CD14-positive monocyte (primary cell): Measurements from ENCODE around the gene GEN1. TPM values are rescaled to one million over a fixed set of nuclear protein-coding genes. Genes with fewer than 3 reads are reported as not detected.

Source experiments
- DNase-seq, 3 donors: peaks; one replicate each; pipeline ENCODE4 v3.0.0-alpha.2; 2011 to 2022
- H2AFZ ChIP-seq: 2 replicates; pipeline ENCODE4 v1.6.0; 2012; ENCODE audit warnings: mild to moderate bottlenecking, low read depth, low read length, inconsistent platforms; ENCODE audit not compliant: insufficient read depth, poor library complexity, severe bottlenecking
- H3K27ac ChIP-seq, 2 donors: 1 replicate in 1 of 2; 2 replicates in 1 of 2; pipeline ENCODE4 v1.5.1; 2012 to 2013; ENCODE audit warnings: low read length in 2 of 2, control low read depth in 1 of 2, inconsistent platforms in 1 of 2, low read depth in 1 of 2, mild to moderate bottlenecking in 1 of 2
- H3K27me3 ChIP-seq, 2 donors: one replicate each; pipeline versions ENCODE4 v1.6.0 to v1.6.1; 2011 to 2013; ENCODE audit warnings: low read length in 2 of 2; ENCODE audit not compliant: control insufficient read depth in 2 of 2, insufficient read depth in 2 of 2
- H3K36me3 ChIP-seq, 2 donors: replicated peaks in 1 of 2; 1 replicate in 1 of 2; 2 replicates in 1 of 2; pipeline versions ENCODE4 v1.5.1 to v1.6.1; 2012 to 2013; ENCODE audit warnings: low read length in 2 of 2, control low read depth in 1 of 2, inconsistent platforms in 1 of 2, mild to moderate bottlenecking in 1 of 2; ENCODE audit not compliant: insufficient read depth in 2 of 2, control insufficient read depth in 1 of 2
- H3K4me1 ChIP-seq, 2 donors: 1 replicate in 1 of 2; 2 replicates in 1 of 2; pipeline versions ENCODE4 v1.5.1 to v1.6.1; 2012 to 2013; ENCODE audit warnings: low read length in 2 of 2, control low read depth in 1 of 2, inconsistent platforms in 1 of 2, mild to moderate bottlenecking in 1 of 2, moderate library complexity in 1 of 2; ENCODE audit not compliant: insufficient read depth in 2 of 2, control insufficient read depth in 1 of 2
- H3K4me2 ChIP-seq: replicated peaks from 2 replicates; pipeline ENCODE3; 2012; ENCODE audit warnings: low read length, moderate library complexity, mild to moderate bottlenecking; ENCODE audit not compliant: poor library complexity, severe bottlenecking; ENCODE audit errors: extremely low read depth
- H3K4me3 ChIP-seq, 3 experiments: fragments of 200-600 bp in 1 of 3; sonication (generic) in 1 of 3; replicated peaks in 1 of 3; 1 replicate in 2 of 3; 2 replicates in 1 of 3; pipeline ENCODE4 v1.5.1; 2011 to 2013; ENCODE audit warnings: low read length in 3 of 3, mild to moderate bottlenecking in 3 of 3, control low read depth in 2 of 3, low read depth in 2 of 3, inconsistent platforms in 1 of 3, moderate library complexity in 1 of 3
- H3K79me2 ChIP-seq: 2 replicates; pipeline ENCODE4 v1.6.0; 2012; ENCODE audit warnings: mild to moderate bottlenecking, control low read depth, inconsistent platforms, low read length, moderate library complexity; ENCODE audit not compliant: insufficient read depth
- H3K9ac ChIP-seq: 2 replicates; pipeline ENCODE4 v1.6.0; 2017; ENCODE audit warnings: low read length, mild to moderate bottlenecking; ENCODE audit not compliant: insufficient read depth, poor library complexity, severe bottlenecking
- H3K9me3 ChIP-seq, 2 donors: replicated peaks in 1 of 2; 1 replicate in 1 of 2; 2 replicates in 1 of 2; pipeline versions ENCODE4 v1.5.1 to v1.6.1; 2012 to 2013; ENCODE audit warnings: low read length in 2 of 2, control low read depth in 1 of 2; ENCODE audit not compliant: control insufficient read depth in 1 of 2, insufficient read depth in 1 of 2
- H4K20me1 ChIP-seq: 2 replicates; pipeline ENCODE4 v1.6.0; 2012; ENCODE audit warnings: mild to moderate bottlenecking, low read length, control low read depth, moderate library complexity; ENCODE audit not compliant: insufficient read depth
- H3K27ac Mint-ChIP-seq, 7 donors: one replicate each; pipeline ENCODE4 v1.8.0; 2020; ENCODE audit warnings: mild to moderate bottlenecking in 7 of 7, mixed read lengths in 7 of 7, moderate library complexity in 6 of 7, inconsistent platforms in 2 of 7
- H3K27me3 Mint-ChIP-seq, 3 donors: one replicate each; pipeline ENCODE4 v1.8.0; 2021 to 2022; ENCODE audit warnings: low read depth in 3 of 3, mild to moderate bottlenecking in 3 of 3, mixed read lengths in 3 of 3, moderate library complexity in 3 of 3, inconsistent platforms in 1 of 3
- H3K36me3 Mint-ChIP-seq, 2 donors: one replicate each; pipeline ENCODE4 v1.8.0; 2020; ENCODE audit warnings: mixed read lengths in 2 of 2, inconsistent platforms in 1 of 2, mild to moderate bottlenecking in 1 of 2
- H3K4me1 Mint-ChIP-seq: one replicate; pipeline ENCODE4 v1.8.0; 2020; ENCODE audit warnings: mild to moderate bottlenecking, mixed read lengths
- H3K4me3 Mint-ChIP-seq, 2 donors: one replicate each; pipeline ENCODE4 v1.8.0; 2020; ENCODE audit warnings: mild to moderate bottlenecking in 2 of 2, mixed read lengths in 2 of 2, moderate library complexity in 1 of 2
- H3K9me3 Mint-ChIP-seq, 7 donors: one replicate each; pipeline ENCODE4 v1.8.0; 2020 to 2022; ENCODE audit warnings: mixed read lengths in 7 of 7, mild to moderate bottlenecking in 6 of 7, moderate library complexity in 6 of 7, inconsistent platforms in 2 of 7
- WGBS: methylation state at CpG from one replicate; pipeline ENCODE4 v1.1.5; 2013; ENCODE audit warnings: missing lambda C conversion rate; ENCODE audit not compliant: insufficient coverage; 5-methylcytosine and 5-hydroxymethylcytosine counted together
- intact Hi-C, 2 donors: fragments of 100-400 bp; cut with micrococcal nuclease; formaldehyde crosslinking; loops; one replicate each; pipeline versions ENCODE4 v1.15.0 to v1.15.1; 2023
- polyA plus RNA-seq, 3 donors: library from polyadenylated mRNA; depleted of rRNA in 1 of 3; unstranded in 2 of 3; stranded (reverse) in 1 of 3; fragments of 300-500 nt in 2 of 3; fragments of >200 nt in 1 of 3; fragmentation: Illumina TruSeq in 2 of 3; gene quantifications; 1 replicate in 2 of 3; 2 replicates in 1 of 3; pipeline ENCODE4 v1.2.3, GENCODE V29; 2012 to 2021
- TF ChIP-seq, protein P1 (sequence below): fragments of 200-600 bp; IDR thresholded peaks from one replicate; pipeline ENCODE4 v1.8.0; 2022; ENCODE audit warnings: antibody characterized with exemption, mild to moderate bottlenecking

GEN1 gene
- polyA plus RNA-seq, 3 donors = 0.79 to 3.6 (median 0.96) TPM

DNA sequence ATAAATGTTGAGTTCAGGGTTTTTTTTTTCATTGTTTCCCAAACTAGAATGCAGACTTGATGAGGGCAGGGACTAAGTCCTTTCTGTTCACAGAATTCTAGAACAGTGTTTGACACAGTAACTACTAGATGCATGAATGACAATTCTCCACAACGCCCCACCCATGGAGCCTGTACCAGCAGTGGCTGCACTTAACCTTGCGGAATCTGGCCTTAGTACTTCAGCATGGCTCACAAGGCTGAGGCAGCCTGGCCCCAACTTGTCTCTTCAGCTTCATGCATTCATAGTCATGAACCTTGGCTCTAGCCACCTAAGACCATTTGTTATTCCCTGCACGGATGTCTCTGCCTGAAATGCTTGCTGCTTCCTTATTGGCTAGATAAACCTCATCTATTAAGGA, 32.8 kb downstream of the GEN1 start:
- H3K9me3 ChIP-seq = no peaks in the 10 kb centered on the region
- H3K4me3 ChIP-seq = no peak overlapping the region
- Mint-ChIP-seq H3K36me3 (peaks cover 12 to 25% of the 10 kb centered on the region in 2 donors), H3K4me3 (no peak overlapping the region), H3K4me1 (peaks cover 2% of the 10 kb centered on the region), H3K27ac (no peak overlapping the region), H3K9me3 (peaks cover 0 to 4% (median 0%) of the 10 kb centered on the region in 7 donors), H3K27me3 (peaks cover 6 to 7% (median 7%) of the 10 kb centered on the region in 3 donors)
- TF ChIP-seq, protein P1, sequence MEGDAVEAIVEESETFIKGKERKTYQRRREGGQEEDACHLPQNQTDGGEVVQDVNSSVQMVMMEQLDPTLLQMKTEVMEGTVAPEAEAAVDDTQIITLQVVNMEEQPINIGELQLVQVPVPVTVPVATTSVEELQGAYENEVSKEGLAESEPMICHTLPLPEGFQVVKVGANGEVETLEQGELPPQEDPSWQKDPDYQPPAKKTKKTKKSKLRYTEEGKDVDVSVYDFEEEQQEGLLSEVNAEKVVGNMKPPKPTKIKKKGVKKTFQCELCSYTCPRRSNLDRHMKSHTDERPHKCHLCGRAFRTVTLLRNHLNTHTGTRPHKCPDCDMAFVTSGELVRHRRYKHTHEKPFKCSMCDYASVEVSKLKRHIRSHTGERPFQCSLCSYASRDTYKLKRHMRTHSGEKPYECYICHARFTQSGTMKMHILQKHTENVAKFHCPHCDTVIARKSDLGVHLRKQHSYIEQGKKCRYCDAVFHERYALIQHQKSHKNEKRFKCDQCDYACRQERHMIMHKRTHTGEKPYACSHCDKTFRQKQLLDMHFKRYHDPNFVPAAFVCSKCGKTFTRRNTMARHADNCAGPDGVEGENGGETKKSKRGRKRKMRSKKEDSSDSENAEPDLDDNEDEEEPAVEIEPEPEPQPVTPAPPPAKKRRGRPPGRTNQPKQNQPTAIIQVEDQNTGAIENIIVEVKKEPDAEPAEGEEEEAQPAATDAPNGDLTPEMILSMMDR = no peak
- H3K4me2 ChIP-seq = no peak overlapping the region
- no peaks in the 10 kb centered on the region for H3K4me1 ChIP-seq
- no peak overlapping the region for H3K9ac ChIP-seq
- H3K79me2 ChIP-seq = no peaks in the 10 kb centered on the region
- H4K20me1 ChIP-seq = no peaks in the 10 kb centered on the region
- H3K27me3 ChIP-seq = no peaks in the 10 kb centered on the region
- peaks cover 4 to 10% of the 10 kb centered on the region in 2 donors for H3K36me3 ChIP-seq
- no peak overlapping the region for H3K27ac ChIP-seq
- WGBS = 89% methylated on average over 2 of the region's 3 CpGs
- H2AFZ ChIP-seq = no peak overlapping the region
- no peak for DNase-seq
- intact Hi-C loops = no loop called here

GRCh38 chr2:17788773-17789172, 34.8 kb downstream of the GEN1 start:
- Histone ChIP-seq H3K27me3 (peaks cover 0 to 2% of the 10 kb centered on the region in 2 donors), H2AFZ (no peak overlapping the region), H3K79me2 (no peaks in the 10 kb centered on the region), H3K9ac (no peak overlapping the region), H3K4me2 (no peak overlapping the region), H3K4me1 (no peaks in the 10 kb centered on the region), H4K20me1 (no peaks in the 10 kb centered on the region), H3K27ac (no peak overlapping the region), H3K4me3 (no peak overlapping the region), H3K36me3 (no peaks in the 10 kb centered on the region), H3K9me3 (no peaks in the 10 kb centered on the region)
- TF ChIP-seq, protein P1 = no peak
- Mint-ChIP-seq H3K4me1 (peaks cover 5% of the 10 kb centered on the region), H3K36me3 (peaks cover 4 to 6% of the 10 kb centered on the region in 2 donors), H3K27me3 (peaks cover 8 to 11% (median 9%) of the 10 kb centered on the region in 3 donors), H3K4me3 (no peak overlapping the region), H3K27ac (no peak overlapping the region), H3K9me3 (peaks cover 0 to 4% (median 0%) of the 10 kb centered on the region in 7 donors)
- intact Hi-C loops = no loop called here
- no peak for DNase-seq
- no CpG with 5 or more reads among the region's 4 CpGs for WGBS
